ENCODE results near the gene ARL2BP. TPM values are rescaled to one million over a fixed set of nuclear protein-coding genes. Genes with fewer than 3 reads are reported as not detected.
"Not testable (repeated sequence)": the region's sequence is repeated elsewhere in the genome, so short reads cannot be mapped to it uniquely, and the experiment has no call there.

The ARL2BP gene
- 46.7 TPM for total RNA-seq (ENCODE audit: unreplicated experiment)
- long read RNA-seq, transcript ARL2BP-201 (6 exons, 2,130 nt) = major isoform, 29 of 34 reads
- long read RNA-seq, partial matches to known transcripts = 1 of 34 reads
- long read RNA-seq, other reads (novel, unspliced or antisense) = 4 of 34 reads

GRCh38 chr16:57244767-57245471 is at the start of gene ARL2BP:
TSS of gene ARL2BP (plus strand) at chr16:57245259. CDS start at chr16:57245368, 109 bp downstream.
- peaks cover 21% of the 10 kb centered on the region for H3K36me3 Mint-ChIP-seq (ENCODE audit: low read depth, unreplicated experiment)
- DNase-seq (ENCODE audit: low spot score) = peak; percentile 98
- TF ChIP-seq, protein P1, sequence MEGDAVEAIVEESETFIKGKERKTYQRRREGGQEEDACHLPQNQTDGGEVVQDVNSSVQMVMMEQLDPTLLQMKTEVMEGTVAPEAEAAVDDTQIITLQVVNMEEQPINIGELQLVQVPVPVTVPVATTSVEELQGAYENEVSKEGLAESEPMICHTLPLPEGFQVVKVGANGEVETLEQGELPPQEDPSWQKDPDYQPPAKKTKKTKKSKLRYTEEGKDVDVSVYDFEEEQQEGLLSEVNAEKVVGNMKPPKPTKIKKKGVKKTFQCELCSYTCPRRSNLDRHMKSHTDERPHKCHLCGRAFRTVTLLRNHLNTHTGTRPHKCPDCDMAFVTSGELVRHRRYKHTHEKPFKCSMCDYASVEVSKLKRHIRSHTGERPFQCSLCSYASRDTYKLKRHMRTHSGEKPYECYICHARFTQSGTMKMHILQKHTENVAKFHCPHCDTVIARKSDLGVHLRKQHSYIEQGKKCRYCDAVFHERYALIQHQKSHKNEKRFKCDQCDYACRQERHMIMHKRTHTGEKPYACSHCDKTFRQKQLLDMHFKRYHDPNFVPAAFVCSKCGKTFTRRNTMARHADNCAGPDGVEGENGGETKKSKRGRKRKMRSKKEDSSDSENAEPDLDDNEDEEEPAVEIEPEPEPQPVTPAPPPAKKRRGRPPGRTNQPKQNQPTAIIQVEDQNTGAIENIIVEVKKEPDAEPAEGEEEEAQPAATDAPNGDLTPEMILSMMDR (IDR thresholded peaks at IDR 0.05; ENCODE audit: unreplicated experiment) = no peak

DNA sequence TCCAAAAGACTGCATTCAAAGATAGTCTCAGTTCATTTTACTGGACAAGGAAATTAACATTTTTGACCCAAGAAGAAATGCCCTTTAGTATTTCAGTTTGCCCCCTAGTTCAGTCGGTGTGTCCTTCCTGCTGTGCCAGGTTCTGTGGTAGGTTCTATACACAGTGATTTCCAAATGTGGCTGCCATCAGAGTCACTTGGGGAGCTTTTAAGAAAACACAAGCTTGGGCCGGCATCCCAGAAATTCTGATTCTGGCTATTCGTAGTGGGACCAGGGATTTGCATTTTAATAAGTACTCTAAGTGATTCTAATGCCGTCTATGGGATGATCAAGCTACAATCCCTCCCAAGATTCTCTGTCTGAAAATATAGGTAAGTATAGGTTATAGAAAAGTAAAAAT is 48.8 kb upstream of the ARL2BP start:
- H3K27me3 Mint-ChIP-seq (ENCODE audit: unreplicated experiment) = no peaks in the 10 kb centered on the region
- H3K27ac Mint-ChIP-seq (ENCODE audit: unreplicated experiment) = peak overlapping the region; percentile 57
- peaks cover 14% of the 10 kb centered on the region for H3K4me1 Mint-ChIP-seq (ENCODE audit: unreplicated experiment)
- TF ChIP-seq, protein P1 (IDR thresholded peaks at IDR 0.05; ENCODE audit: unreplicated experiment) = no peak
- no peak overlapping the region for H3K4me3 Mint-ChIP-seq (ENCODE audit: unreplicated experiment)
- no peaks in the 10 kb centered on the region for H3K9me3 Mint-ChIP-seq (ENCODE audit: unreplicated experiment)
- DNase-seq (ENCODE audit: low spot score) = no peak
- H3K36me3 Mint-ChIP-seq (ENCODE audit: low read depth, unreplicated experiment) = peaks cover 4% of the 10 kb centered on the region

More at GRCh38 chr16:57244767-57245471, at the start of gene ARL2BP:
- Mint-ChIP-seq H3K27ac (ENCODE audit: unreplicated experiment) (peak within 1 kb of the TSS; percentile 91), H3K9me3 (ENCODE audit: unreplicated experiment) (no peaks in the 10 kb centered on the region), H3K4me3 (ENCODE audit: unreplicated experiment) (peak within 1 kb of the TSS; percentile 91), H3K4me1 (ENCODE audit: unreplicated experiment) (peaks cover 5% of the 10 kb centered on the region), H3K27me3 (ENCODE audit: unreplicated experiment) (peaks cover 8% of the 10 kb centered on the region)

DNA sequence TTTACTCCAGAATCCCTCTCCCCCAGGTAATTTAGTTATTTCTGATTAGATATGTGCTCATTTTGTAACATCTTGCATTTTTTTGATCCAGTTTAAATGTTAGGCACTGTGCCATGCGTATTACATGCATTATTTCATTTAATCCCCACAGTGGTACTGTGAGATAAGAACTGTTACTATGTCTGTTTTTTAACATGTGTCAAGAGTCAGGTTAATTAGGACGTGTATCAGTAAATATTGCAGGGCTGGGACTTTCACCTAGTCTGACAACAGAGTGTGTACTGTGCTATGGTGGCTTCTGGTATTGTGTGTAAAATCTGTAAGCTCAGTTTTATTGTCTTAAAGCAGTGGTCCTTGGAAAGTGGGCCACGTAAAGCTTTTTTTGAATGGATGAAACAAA is 48.3 kb upstream of the ARL2BP start:
- Mint-ChIP-seq H3K27me3 (ENCODE audit: unreplicated experiment) (no peaks in the 10 kb centered on the region), H3K36me3 (ENCODE audit: low read depth, unreplicated experiment) (peaks cover 4% of the 10 kb centered on the region), H3K9me3 (ENCODE audit: unreplicated experiment) (no peaks in the 10 kb centered on the region), H3K4me3 (ENCODE audit: unreplicated experiment) (no peak overlapping the region), H3K27ac (ENCODE audit: unreplicated experiment) (no peak overlapping the region), H3K4me1 (ENCODE audit: unreplicated experiment) (peaks cover 13% of the 10 kb centered on the region)
- TF ChIP-seq, protein P1 (IDR thresholded peaks at IDR 0.05; ENCODE audit: unreplicated experiment) = no peak
- DNase-seq (ENCODE audit: low spot score) = no peak

GRCh38 chr16:57200321-57200720 is 44.7 kb upstream of the ARL2BP start:
- not testable (repeated sequence) for H3K36me3 Mint-ChIP-seq (ENCODE audit: low read depth, unreplicated experiment); H3K9me3 Mint-ChIP-seq (ENCODE audit: unreplicated experiment); H3K4me1 Mint-ChIP-seq (ENCODE audit: unreplicated experiment); H3K4me3 Mint-ChIP-seq (ENCODE audit: unreplicated experiment); DNase-seq (ENCODE audit: low spot score); H3K27me3 Mint-ChIP-seq (ENCODE audit: unreplicated experiment); H3K27ac Mint-ChIP-seq (ENCODE audit: unreplicated experiment)

DNA sequence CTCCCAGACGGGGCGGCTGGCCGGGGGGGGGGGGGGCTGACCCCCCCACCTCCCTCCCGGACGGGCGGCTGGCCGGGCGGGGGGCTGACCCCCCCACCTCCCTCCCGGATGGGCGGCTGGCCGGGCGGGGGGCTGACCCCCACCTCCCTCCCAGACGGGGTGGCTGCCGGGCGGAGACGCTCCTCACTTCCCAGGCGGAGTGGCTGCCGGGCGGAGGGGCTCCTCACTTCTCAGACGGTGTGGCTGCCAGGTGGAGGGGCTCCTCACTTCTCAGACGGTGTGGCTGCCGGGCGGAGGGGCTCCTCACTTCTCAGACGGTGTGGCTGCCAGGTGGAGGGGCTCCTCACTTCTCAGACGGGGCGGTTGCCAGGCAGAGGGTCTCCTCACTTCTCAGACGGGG is 44.1 kb upstream of the ARL2BP start:
- not testable (repeated sequence) for H3K27ac Mint-ChIP-seq (ENCODE audit: unreplicated experiment); H3K9me3 Mint-ChIP-seq (ENCODE audit: unreplicated experiment); H3K27me3 Mint-ChIP-seq (ENCODE audit: unreplicated experiment)

More for the DNA sequence above, 44.1 kb upstream of the ARL2BP start:
- not testable (repeated sequence) for H3K4me3 Mint-ChIP-seq (ENCODE audit: unreplicated experiment); H3K4me1 Mint-ChIP-seq (ENCODE audit: unreplicated experiment); H3K36me3 Mint-ChIP-seq (ENCODE audit: low read depth, unreplicated experiment); DNase-seq (ENCODE audit: low spot score)
